D341Med (cell line): ENCODE results near the gene ABCC4.
A peak's percentile ranks its signal among the peaks of the same experiment; 100 is the strongest.

Source experiments
- DNase-seq: peaks from one replicate; pipeline ENCODE4 v3.0.0; 2012; ENCODE audit warnings: low spot score

ABCC4 gene

GRCh38 chr13:95117092-95117491 lies 184.2 kb downstream of the ABCC4 start:
- peak; percentile 37 for DNase-seq

GRCh38 chr13:95115525-95115924 lies 185.7 kb downstream of the ABCC4 start:
- no peak for DNase-seq

- no peak for DNase-seq
These were observed 187.7 kb downstream of the ABCC4 start for GRCh38 chr13:95113601-95114000.

GRCh38 chr13:95112883-95113282 lies 188.4 kb downstream of the ABCC4 start:
- no peak for DNase-seq

GRCh38 chr13:95111608-95112007 lies 189.6 kb downstream of the ABCC4 start:
- DNase-seq: no peak

- no peak for DNase-seq
These were observed 194.7 kb downstream of the ABCC4 start for GRCh38 chr13:95106562-95106961.

GRCh38 chr13:95100525-95101433 lies 200.5 kb downstream of the ABCC4 start:
- DNase-seq: no peak

- no peak for DNase-seq
These were observed 201.7 kb downstream of the ABCC4 start for GRCh38 chr13:95099541-95099940.

- DNase-seq: no peak
These were observed 202.3 kb downstream of the ABCC4 start for GRCh38 chr13:95098916-95099315.

- no peak for DNase-seq
These were observed 209.5 kb downstream of the ABCC4 start for GRCh38 chr13:95091755-95092154.

GRCh38 chr13:95087746-95088305 lies 213.4 kb downstream of the ABCC4 start:
- DNase-seq: no peak

GRCh38 chr13:95086761-95087160 lies 214.5 kb downstream of the ABCC4 start:
- DNase-seq: peak; percentile 33

- DNase-seq: no peak
These were observed 217.5 kb downstream of the ABCC4 start for GRCh38 chr13:95083758-95084157.

- no peak for DNase-seq
These were observed 218.2 kb downstream of the ABCC4 start for GRCh38 chr13:95083066-95083465.

- DNase-seq: no peak
These were observed 225.7 kb downstream of the ABCC4 start for GRCh38 chr13:95075506-95075905.

GRCh38 chr13:95074820-95075219 lies 226.4 kb downstream of the ABCC4 start:
- DNase-seq: no peak

- DNase-seq: no peak
These were observed 227.4 kb downstream of the ABCC4 start for GRCh38 chr13:95073747-95074311.

GRCh38 chr13:95067303-95067702 lies 233.9 kb downstream of the ABCC4 start:
- DNase-seq: no peak

- no peak for DNase-seq
These were observed 241.2 kb downstream of the ABCC4 start for GRCh38 chr13:95060014-95060519.

GRCh38 chr13:95059306-95059705 lies 241.9 kb downstream of the ABCC4 start:
- no peak for DNase-seq

- DNase-seq: no peak
These were observed 242.6 kb downstream of the ABCC4 start for GRCh38 chr13:95058680-95059079.

GRCh38 chr13:95056266-95056665 lies 245.0 kb downstream of the ABCC4 start:
- no peak for DNase-seq
